Activated CD8-positive, alpha-beta memory T cell treated with anti-CD3 and anti-CD28 coated beads, Interleukin-2, amount 50 U/mL, for 48 hours (primary cell): Measurements from ENCODE around the gene CLEC2L.

ENCODE experiments used
- DNase-seq: peaks from one replicate; pipeline ENCODE4 v3.0.0-alpha.2; 2020

Gene CLEC2L

GRCh38 chr7:139559364-139560105, 36.0 kb downstream of the CLEC2L start:
- peak; percentile 42 for DNase-seq

GRCh38 chr7:139560199-139560598, 36.7 kb downstream of the CLEC2L start:
- DNase-seq, result no peak

DNA sequence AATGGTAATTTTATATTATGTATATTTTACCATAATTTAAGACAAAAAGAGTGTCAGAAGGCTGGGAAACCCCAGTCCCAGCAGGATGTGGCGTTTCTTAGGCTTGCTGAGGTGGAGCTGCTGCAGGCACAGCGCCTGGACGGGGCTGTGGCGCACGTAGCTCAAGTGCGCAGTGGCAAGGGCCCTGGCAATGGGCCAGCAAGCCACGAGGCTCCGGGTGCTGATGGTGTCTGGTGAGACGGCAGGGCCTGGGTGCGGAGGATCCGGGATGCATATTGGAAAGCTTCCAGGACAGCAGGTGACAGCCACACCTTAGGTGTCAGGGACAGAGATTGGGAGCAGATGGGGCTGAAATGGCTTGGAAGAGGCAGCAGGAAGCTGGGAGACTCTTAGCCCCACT, 37.2 kb downstream of the CLEC2L start:
- DNase-seq, result peak; percentile 22

DNA sequence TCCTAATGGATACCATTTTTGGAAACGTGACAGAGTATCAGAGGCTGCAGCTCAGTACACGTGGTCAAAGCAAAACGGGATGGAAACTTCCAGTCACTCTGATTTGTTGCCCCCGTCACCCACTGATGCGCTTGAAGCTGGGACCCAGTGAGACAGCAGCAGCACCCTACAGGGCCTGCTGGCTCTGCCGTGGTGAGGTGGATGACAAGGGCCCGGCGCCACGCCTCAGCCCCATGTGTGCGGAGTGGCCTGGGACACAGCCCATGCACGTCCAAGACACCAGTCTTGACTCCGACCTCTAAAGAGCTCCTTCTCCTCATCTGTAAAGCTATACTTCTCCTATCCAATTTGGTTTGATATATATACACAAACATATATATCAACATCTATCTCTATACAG, 39.0 kb downstream of the CLEC2L start:
- peak; percentile 33 for DNase-seq

DNA sequence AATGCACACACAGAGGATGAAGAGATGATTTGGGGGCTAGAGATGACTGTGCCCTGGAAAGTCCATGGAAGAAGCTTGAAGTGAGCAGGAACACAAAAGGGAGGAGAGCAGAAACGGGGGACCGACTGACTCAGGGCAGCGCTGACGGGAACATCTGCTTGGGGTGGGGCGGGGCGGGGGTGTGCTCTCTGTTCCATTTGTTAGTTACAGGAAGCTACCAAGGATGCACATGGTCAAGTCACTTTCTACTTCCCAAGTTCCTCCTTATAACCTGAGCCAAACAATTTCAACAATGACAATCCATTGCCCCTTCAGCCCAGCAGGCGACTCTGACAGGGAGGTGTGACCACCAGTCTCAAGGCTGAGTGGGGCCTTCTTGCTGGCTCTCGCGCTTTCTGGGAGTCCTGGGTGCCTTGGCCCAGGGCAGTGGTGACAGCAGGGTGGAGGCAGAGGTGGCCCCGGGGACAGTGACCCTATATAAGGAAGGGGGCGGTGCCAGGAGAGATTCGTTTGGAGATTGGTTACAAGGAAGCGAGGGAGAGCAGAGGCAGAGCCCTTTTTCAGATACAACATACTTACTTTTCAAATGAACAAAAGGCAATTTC, 39.6 kb downstream of the CLEC2L start:
- peak; percentile 23 for DNase-seq

DNA sequence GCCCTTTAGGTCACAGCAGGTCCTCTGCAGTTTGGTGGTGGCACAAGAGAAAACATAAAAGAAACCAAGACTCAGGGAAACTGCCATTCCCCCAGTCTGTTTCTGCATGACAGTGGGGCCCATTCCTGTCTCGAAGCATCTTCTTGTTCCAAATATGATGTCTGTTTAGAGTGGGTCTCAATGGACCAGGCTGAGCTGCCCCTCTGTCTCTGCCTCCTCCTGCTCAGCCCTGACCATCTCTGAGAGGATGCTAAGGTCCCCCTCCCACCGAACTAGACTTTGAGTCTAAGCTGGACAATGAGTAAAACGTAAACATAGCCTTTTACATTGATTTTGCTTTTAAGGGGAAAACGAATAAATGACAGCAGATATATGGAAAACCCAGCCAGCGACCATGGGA, 40.4 kb downstream of the CLEC2L start:
- DNase-seq, result no peak

- peak; percentile 25 for DNase-seq
Observed at GRCh38 chr7:139566075-139566474, 42.6 kb downstream of the CLEC2L start.

GRCh38 chr7:139566736-139567646, 43.5 kb downstream of the CLEC2L start:
- no peak for DNase-seq

GRCh38 chr7:139567647-139568345, 44.3 kb downstream of the CLEC2L start:
- peak; percentile 28 for DNase-seq

DNA sequence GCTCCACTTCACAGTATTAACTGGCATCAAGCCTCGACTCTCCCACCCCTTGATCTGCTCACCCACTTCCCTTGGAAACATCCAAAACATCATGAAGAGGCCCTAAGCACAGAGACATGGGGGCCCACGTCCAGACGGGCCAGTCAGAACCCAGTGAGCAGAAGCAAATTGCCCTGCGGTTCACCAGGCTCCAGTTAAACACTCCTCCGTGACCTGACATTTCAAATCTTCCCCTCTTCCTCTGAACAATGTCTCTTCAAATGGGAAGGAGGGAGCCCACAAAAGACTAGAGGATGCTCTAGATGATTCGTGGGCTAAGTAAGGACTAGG, 44.8 kb downstream of the CLEC2L start:
- DNase-seq, result no peak

- no peak for DNase-seq
Observed at GRCh38 chr7:139568813-139569490, 45.5 kb downstream of the CLEC2L start.

DNA sequence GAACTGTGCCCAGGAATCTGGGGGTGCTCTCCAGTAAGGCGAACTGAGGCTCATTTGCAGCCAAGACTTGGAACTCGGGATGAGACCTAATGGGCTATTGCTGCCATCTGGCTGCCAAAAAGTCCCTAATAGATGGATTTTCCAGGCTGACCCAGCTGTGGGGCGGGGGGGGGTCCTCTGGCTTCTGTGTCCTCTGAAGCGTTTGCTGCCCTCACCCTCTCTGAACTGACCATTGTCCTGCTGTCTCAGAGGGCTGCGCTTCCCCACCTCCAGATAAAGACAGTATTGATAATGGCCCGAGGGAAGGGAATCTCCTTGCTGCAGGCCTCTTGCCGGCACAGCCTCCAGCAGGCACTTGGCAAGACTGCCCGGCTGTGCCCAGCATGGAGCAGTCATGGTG, 46.6 kb downstream of the CLEC2L start:
- no peak for DNase-seq

DNA sequence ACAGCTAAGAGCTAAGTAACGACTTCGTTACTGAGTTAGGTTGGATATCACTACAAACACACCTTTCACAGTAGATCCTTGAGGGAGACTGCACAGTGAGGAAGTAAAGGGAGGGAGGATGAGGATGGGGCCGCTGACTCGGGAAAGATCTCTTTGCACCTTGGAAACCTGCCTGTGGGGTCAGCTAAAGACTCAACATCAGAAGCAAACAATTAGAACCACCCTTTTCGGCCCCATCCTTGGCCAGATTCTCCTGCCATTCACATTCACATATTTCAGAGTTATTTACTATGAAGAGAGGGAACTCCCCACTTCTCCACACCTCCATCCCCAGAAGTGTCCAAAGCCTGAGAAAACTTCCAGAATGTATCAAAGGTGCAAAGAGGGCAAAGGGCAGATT, 47.1 kb downstream of the CLEC2L start:
- DNase-seq, result no peak

- no peak for DNase-seq
Observed at GRCh38 chr7:139571190-139571589, 47.7 kb downstream of the CLEC2L start.

DNA sequence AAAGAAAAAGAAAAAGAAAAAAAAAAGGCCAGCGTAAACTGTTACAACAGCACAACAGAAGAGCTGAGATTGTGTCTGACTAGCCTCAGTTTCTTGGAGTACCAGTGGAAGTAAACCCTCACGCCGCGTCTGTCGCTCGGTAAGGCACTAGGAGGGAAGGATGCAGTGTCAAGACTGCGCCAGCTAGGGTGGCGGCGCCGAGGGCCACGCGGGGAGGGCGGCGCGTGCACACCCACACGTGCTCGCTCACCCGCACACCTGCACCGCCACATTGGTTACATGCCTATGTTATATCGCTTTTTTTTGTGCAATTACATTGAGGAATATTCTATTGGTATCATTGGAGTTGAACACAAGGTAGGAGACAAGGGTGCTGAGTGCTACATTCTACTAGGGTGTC, 48.2 kb downstream of the CLEC2L start:
- DNase-seq, result no peak

DNA sequence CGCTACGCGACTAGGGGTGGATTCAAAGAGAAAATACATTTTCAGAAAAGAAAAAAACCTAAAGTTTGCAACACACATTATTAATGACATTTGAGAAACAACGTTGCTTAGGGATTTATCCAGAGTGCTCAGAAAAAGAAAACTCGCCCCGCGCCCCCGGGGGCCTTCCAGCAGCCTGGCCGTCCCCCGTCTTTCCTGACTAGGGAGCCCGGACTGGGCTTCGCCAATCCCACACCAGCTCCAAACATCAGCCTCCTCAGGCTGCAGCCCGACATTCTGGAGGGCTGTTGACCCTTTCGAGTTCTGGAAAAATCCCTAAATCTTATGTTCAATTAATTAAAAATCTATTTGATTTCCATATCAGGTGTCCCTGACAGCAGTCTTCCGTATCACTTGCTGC, 48.6 kb downstream of the CLEC2L start:
- DNase-seq, result no peak

DNA sequence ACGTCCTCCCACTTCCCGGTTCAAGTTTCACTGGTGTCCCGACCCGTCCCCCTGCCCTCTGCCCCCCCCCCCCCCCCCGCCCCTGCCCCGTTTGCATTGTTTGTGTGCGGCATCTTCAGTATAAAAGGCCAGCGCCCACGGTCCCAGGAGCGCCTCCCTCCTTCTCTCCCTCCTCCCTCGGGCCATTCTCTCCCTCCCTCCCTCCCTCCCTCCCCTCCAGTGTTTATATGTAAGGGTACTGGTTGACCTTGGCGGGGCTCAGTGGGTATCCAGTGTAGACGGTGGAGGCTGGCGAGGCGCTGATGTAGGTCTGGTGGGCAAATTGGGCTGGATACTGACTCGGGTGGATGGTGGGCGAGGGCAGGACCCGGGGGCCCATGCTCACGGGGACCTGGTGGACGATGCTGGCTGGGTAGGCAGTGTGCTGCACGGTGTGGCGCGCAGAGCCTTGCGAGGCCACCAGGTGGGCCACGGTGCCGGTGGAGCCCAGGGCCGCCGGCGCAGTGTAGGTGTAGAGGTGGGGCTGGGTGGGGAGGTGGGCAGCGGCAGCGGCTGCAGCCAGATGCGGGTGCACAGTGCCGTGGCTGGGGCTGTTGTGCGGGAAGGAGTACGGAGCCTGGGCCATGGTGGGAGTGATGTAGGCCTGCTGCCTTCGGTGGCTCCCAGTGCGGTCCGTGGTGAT, 49.4 kb downstream of the CLEC2L start:
- peak; percentile 34 for DNase-seq

DNA sequence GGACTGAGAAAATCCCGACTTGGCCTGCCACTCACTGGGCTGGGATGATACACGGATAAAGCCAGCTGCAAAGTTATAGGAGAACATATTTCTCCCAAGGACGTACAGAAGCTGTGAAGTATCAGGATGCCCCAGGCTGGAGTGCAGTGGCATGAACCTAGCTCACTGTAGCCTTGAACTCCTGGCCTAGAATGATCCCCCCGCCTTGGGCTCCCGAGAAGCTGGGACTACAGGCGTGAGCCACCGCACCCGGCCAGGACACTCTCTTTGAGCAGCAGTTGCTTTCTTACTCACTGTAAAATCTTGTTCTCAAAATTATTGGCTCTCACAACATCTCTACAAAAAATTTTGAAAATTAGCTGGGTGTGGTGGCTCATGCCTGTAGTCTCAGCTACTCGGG, 50.4 kb downstream of the CLEC2L start:
- peak; percentile 32 for DNase-seq

GRCh38 chr7:139574618-139575337, 51.3 kb downstream of the CLEC2L start:
- DNase-seq, result peak; percentile 36

DNA sequence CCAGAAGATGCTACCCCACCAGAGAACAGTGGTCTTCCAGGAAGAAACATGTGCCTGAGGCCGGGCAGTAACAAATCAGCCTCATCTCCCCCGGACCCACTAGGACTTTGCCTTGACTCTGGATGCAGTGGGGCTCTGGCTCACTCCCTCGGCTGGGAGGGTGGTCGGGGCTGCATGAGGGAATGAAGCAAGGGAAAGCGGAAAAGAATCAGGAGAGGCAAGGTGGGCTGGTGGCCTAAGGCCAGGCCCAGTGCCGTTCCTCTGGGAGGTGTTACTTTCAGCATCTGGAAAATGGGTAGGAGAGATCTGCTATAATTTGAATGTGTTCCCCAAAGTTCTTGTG, 51.8 kb downstream of the CLEC2L start:
- peak; percentile 26 for DNase-seq

DNA sequence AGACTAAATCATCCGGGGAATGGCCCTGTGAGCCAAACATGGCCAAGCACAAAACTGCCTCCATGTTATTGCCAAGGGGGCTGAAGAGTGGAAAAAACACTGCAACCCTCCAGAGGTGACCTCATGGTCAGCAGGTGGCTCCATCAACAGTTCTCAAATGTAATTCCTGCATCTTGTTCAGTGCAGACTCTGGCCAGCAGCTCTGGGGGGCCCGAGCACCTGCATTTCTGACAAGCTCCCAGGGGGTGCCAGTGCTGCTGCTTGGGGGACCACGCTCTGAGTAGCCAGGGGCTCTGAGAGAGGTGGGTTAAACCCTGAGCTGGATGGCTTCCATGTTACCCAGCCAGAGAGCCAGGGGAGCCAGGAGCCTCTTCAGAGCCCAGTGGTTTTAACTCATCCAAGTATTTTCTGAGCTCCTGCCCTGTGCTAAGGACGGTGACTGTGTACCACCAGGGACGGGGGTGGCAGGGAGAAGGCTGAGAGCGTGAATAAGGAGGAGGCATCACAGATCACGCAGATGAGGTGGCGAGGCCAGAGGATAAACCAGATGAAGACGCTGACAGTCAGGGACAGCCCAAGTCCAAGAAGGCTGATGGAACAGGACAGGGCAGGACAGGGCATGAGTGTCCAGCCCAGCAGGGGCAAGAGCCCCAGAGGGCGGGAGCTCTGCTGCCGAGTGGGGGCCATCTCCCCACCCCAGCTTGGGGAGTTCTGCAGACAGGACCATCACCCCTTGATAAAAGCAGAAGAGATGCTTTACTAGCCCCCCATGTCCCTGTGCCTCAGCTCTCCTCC, 52.9 kb downstream of the CLEC2L start:
- DNase-seq, result peak; percentile 36
